SU-DHL-6 (cell line): ENCODE results near the gene PRSS50.

ENCODE experiments used
- CTCF ChIP-seq: fragments of 200-600 bp; sonication (generic); IDR thresholded peaks from one replicate; pipeline ENCODE4 v1.5.1; 2017; ENCODE audit warnings: antibody characterized with exemption, mild to moderate bottlenecking, low read length, moderate library complexity; ENCODE audit not compliant: insufficient read depth, poor library complexity, severe bottlenecking
- EZH2phosphoT487 ChIP-seq: fragments of 200-600 bp; sonication (generic), shearing (Covaris generic); conservative IDR thresholded peaks from 2 replicates; pipeline ENCODE4 v1.6.1; 2018; ENCODE audit warnings: mild to moderate bottlenecking, antibody characterized with exemption, low read length, moderate library complexity, mixed read lengths

GRCh38 chr3:46759239-46760167 is 41.8 kb upstream of the PRSS50 start:
- no peak for TF ChIP-seq CTCF
- TF ChIP-seq EZH2phosphoT487, result no peak
